ENCODE measurements around the gene UQCR10.

DNA sequence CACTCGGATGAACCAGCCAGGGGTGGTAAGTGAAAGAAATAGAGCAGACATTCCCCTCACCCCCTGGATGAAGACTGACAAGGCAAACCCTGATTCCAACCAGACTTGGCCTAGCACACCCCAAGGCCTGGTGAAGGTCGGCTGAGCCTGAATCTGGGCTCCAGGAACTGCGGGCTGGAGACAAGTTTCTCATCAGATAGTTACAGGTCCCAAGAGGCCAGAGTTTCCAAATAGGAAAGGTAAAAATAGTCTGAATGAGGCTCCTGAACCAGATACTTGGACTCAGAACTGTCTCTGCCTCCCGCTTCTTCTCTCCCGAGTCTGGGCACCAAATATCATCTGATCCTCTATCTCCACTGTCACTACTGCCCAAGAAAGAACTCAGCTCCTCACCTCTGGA, 8.2 kb upstream of the UQCR10 start:
- TF ChIP-seq GLIS3 (CRISPR knock-in tag; IDR thresholded peaks at IDR 0.05): no peak
- TF ChIP-seq, protein P1, sequence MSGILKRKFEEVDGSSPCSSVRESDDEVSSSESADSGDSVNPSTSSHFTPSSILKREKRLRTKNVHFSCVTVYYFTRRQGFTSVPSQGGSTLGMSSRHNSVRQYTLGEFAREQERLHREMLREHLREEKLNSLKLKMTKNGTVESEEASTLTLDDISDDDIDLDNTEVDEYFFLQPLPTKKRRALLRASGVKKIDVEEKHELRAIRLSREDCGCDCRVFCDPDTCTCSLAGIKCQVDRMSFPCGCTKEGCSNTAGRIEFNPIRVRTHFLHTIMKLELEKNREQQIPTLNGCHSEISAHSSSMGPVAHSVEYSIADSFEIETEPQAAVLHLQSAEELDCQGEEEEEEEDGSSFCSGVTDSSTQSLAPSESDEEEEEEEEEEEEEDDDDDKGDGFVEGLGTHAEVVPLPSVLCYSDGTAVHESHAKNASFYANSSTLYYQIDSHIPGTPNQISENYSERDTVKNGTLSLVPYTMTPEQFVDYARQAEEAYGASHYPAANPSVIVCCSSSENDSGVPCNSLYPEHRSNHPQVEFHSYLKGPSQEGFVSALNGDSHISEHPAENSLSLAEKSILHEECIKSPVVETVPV (CRISPR knock-in tag; IDR thresholded peaks at IDR 0.05): no peak
- TF ChIP-seq, protein P2, sequence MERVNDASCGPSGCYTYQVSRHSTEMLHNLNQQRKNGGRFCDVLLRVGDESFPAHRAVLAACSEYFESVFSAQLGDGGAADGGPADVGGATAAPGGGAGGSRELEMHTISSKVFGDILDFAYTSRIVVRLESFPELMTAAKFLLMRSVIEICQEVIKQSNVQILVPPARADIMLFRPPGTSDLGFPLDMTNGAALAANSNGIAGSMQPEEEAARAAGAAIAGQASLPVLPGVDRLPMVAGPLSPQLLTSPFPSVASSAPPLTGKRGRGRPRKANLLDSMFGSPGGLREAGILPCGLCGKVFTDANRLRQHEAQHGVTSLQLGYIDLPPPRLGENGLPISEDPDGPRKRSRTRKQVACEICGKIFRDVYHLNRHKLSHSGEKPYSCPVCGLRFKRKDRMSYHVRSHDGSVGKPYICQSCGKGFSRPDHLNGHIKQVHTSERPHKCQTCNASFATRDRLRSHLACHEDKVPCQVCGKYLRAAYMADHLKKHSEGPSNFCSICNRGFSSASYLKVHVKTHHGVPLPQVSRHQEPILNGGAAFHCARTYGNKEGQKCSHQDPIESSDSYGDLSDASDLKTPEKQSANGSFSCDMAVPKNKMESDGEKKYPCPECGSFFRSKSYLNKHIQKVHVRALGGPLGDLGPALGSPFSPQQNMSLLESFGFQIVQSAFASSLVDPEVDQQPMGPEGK (CRISPR knock-in tag; IDR thresholded peaks at IDR 0.05; ENCODE audit: borderline replicate concordance): no peak
- TF ChIP-seq ZFP3 (CRISPR knock-in tag; IDR thresholded peaks at IDR 0.05): no peak
- TF ChIP-seq RARB (CRISPR knock-in tag; IDR thresholded peaks at IDR 0.05): no peak
- TF ChIP-seq, protein P3, sequence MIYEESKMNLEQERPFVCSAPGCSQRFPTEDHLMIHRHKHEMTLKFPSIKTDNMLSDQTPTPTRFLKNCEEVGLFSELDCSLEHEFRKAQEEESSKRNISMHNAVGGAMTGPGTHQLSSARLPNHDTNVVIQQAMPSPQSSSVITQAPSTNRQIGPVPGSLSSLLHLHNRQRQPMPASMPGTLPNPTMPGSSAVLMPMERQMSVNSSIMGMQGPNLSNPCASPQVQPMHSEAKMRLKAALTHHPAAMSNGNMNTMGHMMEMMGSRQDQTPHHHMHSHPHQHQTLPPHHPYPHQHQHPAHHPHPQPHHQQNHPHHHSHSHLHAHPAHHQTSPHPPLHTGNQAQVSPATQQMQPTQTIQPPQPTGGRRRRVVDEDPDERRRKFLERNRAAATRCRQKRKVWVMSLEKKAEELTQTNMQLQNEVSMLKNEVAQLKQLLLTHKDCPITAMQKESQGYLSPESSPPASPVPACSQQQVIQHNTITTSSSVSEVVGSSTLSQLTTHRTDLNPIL (CRISPR knock-in tag; IDR thresholded peaks at IDR 0.05; ENCODE audit: low read depth): no peak
- no peak for TF ChIP-seq TCF4 (CRISPR knock-in tag; IDR thresholded peaks at IDR 0.05; ENCODE audit: borderline replicate concordance)
- TF ChIP-seq OSR1 (CRISPR knock-in tag; IDR thresholded peaks at IDR 0.05): no peak
- TF ChIP-seq, protein P4, sequence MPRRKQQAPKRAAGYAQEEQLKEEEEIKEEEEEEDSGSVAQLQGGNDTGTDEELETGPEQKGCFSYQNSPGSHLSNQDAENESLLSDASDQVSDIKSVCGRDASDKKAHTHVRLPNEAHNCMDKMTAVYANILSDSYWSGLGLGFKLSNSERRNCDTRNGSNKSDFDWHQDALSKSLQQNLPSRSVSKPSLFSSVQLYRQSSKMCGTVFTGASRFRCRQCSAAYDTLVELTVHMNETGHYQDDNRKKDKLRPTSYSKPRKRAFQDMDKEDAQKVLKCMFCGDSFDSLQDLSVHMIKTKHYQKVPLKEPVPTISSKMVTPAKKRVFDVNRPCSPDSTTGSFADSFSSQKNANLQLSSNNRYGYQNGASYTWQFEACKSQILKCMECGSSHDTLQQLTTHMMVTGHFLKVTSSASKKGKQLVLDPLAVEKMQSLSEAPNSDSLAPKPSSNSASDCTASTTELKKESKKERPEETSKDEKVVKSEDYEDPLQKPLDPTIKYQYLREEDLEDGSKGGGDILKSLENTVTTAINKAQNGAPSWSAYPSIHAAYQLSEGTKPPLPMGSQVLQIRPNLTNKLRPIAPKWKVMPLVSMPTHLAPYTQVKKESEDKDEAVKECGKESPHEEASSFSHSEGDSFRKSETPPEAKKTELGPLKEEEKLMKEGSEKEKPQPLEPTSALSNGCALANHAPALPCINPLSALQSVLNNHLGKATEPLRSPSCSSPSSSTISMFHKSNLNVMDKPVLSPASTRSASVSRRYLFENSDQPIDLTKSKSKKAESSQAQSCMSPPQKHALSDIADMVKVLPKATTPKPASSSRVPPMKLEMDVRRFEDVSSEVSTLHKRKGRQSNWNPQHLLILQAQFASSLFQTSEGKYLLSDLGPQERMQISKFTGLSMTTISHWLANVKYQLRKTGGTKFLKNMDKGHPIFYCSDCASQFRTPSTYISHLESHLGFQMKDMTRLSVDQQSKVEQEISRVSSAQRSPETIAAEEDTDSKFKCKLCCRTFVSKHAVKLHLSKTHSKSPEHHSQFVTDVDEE (CRISPR knock-in tag; IDR thresholded peaks at IDR 0.05): no peak
- TF ChIP-seq PPARA (CRISPR knock-in tag; IDR thresholded peaks at IDR 0.05; ENCODE audit: borderline replicate concordance): no peak
- TF ChIP-seq ESRRG (CRISPR knock-in tag; IDR thresholded peaks at IDR 0.05): no peak
- no peak for TF ChIP-seq ZNF565 (CRISPR knock-in tag; conservative IDR thresholded peaks at IDR 0.05; ENCODE audit: low read depth)
- TF ChIP-seq CSDC2 (CRISPR knock-in tag; IDR thresholded peaks at IDR 0.05): no peak

All from SK-N-SH treated with all-trans-retinoic acid at 6 μM for 48 hours (cell line).